Eye (tissue), 1 donor: ENCODE measurements around the gene TBC1D2.
"Not testable (repeated sequence)": the region's sequence is repeated elsewhere in the genome, so short reads cannot be mapped to it uniquely, and the experiment has no call there.

Experiments used
- DNase-seq: peaks from one replicate; pipeline ENCODE4 v3.0.0-alpha.2; 2015

TBC1D2 gene

GRCh38 chr9:98255578-98256296 is at the start of gene TBC1D2:
Gene TBC1D2 (minus strand): TSS chr9:98255649. CDS start chr9:98255541, 108 bp downstream.
- peak; percentile 99 for DNase-seq

- DNase-seq, result no peak
Observed at GRCh38 chr9:98304381-98304780, 48.9 kb upstream of the TBC1D2 start.

- peak; percentile 49 for DNase-seq
Observed at GRCh38 chr9:98303633-98304125, 48.2 kb upstream of the TBC1D2 start.

- DNase-seq, result no peak
Observed at GRCh38 chr9:98302938-98303632, 47.6 kb upstream of the TBC1D2 start.

- no peak for DNase-seq
Observed at GRCh38 chr9:98302150-98302549, 46.7 kb upstream of the TBC1D2 start.

- no peak for DNase-seq
Observed at GRCh38 chr9:98300611-98301010, 45.2 kb upstream of the TBC1D2 start.

GRCh38 chr9:98298476-98298875 is 43.0 kb upstream of the TBC1D2 start:
- DNase-seq, result no peak

- DNase-seq, result no peak
Observed at GRCh38 chr9:98295824-98296223, 40.4 kb upstream of the TBC1D2 start.

GRCh38 chr9:98291820-98292219 is 36.4 kb upstream of the TBC1D2 start:
- DNase-seq, result no peak

- no peak for DNase-seq
Observed at GRCh38 chr9:98290411-98290810, 35.0 kb upstream of the TBC1D2 start.

GRCh38 chr9:98289614-98290201 is 34.3 kb upstream of the TBC1D2 start:
- DNase-seq, result no peak

- DNase-seq, result no peak
Observed at GRCh38 chr9:98288881-98289280, 33.4 kb upstream of the TBC1D2 start.

- peak; percentile 24 for DNase-seq
Observed at GRCh38 chr9:98287384-98287783, 31.9 kb upstream of the TBC1D2 start.

- no peak for DNase-seq
Observed at GRCh38 chr9:98285446-98285845, 30.0 kb upstream of the TBC1D2 start.

- no peak for DNase-seq
Observed at GRCh38 chr9:98284754-98285153, 29.3 kb upstream of the TBC1D2 start.

- not testable (repeated sequence) for DNase-seq
Observed at GRCh38 chr9:98283143-98283542, 27.7 kb upstream of the TBC1D2 start.

GRCh38 chr9:98281281-98281680 is 25.8 kb upstream of the TBC1D2 start:
- no peak for DNase-seq

GRCh38 chr9:98280574-98280973 is 25.1 kb upstream of the TBC1D2 start:
- peak; percentile 80 for DNase-seq

GRCh38 chr9:98280162-98280561 is 24.7 kb upstream of the TBC1D2 start:
- no peak for DNase-seq

GRCh38 chr9:98276907-98277469 is 21.5 kb upstream of the TBC1D2 start:
- no peak for DNase-seq

GRCh38 chr9:98275159-98275558 is 19.7 kb upstream of the TBC1D2 start:
- DNase-seq, result no peak

GRCh38 chr9:98272083-98272482 is 16.6 kb upstream of the TBC1D2 start:
- no peak for DNase-seq

GRCh38 chr9:98271479-98271878 is 16.0 kb upstream of the TBC1D2 start:
- DNase-seq, result peak; percentile 36

- not testable (repeated sequence) for DNase-seq
Observed at GRCh38 chr9:98270284-98270683, 14.8 kb upstream of the TBC1D2 start.
